Endothelial cell of hepatic sinusoid (primary cell): ENCODE measurements around the gene ZFX.
"Not testable (repeated sequence)": the region's sequence is repeated elsewhere in the genome, so short reads cannot be mapped to it uniquely, and the experiment has no call there.

Experiments used
- in situ Hi-C: cut with HindIII; loops from 2 replicates; pipeline ENCODE4 v1.10.0; 2017; ENCODE audit warnings: low sequenced_read_pairs

The ZFX gene

DNA sequence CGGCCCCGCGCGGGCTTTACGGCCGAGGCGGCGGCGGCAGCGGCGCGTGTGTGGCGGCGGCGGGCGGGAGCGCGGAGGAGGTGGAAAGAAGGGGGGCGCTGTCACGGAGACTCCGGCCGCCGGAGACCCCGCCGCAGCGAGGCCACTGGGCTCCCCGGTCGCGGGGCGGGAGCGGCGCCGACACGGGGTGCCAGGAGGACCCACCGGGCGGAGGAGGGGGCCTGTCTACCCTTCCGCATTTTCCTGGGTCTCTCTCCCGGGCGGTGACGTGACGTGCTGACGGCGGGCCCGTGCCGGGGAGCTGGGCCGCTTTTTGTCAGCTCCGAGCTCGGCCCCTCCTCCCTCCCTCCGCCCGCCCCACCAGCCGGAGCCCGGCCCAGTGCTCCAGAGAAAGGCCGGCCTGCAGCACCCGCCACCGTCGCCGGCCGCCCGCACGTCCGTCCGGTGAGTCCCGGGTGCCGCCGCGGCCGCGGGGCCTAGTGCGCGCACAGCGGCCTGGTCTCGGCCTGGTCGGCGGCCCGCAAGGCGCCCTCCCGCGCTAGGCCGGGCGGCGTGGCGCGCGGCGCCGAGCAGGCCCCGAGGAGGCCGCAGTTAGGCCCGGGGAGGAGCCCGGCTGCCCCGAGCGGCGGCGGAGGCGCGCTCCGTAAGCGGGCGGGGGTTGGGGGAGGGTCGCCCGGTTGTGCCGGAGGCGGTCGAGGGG is at the start of gene ZFX:
ZFX (plus strand) TSS at position 379 of the 700 bp plus-strand sequence. CDS start 23,014 bp downstream, outside the sequence.
- in situ Hi-C loops = no loop called here

DNA sequence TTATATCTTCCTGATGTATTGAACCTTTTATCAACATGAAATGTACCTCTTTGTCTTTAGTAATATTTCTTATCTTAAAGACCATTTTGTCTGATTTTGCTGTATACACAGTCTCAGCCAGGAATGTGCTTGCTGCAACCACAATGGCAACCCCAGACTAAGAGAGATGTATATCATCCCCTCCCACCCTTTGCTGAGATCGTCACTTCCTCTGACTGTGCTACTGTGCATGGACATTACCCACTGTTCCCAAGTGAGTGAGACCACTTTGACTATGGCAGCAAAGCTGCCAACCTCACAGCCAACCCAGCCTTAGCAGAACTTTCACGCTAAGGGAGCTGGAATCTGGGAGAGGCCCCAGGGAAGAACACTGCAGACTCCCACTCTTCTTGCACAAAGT is 48.8 kb upstream of the ZFX start:
- in situ Hi-C loops = no loop called here

- in situ Hi-C loops = no loop called here
These were observed 39.5 kb upstream of the ZFX start for GRCh38 chrX:24110069-24110468.

- in situ Hi-C loops = no loop called here
These were observed 36.3 kb upstream of the ZFX start for GRCh38 chrX:24113181-24113580.

DNA sequence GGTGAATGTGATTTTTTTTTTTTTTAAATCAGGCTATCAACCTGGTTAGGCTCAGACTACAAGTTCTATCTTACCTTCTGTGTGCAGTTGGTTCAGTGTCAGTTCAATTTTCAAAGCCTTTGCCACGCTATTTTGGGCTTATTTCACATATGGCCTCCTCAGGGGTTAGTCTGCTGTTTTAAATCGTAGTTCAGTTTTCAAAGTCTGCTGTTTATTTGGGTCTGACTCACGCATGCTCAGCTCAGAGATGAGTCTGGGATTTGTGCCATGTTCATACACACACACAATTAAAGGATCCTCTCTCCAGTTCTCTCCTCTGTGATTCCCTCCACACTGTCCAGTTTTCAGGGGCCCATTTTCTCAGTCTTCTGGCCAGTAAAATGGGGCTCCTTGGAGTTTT is 32.3 kb upstream of the ZFX start:
- in situ Hi-C loops = no loop called here

GRCh38 chrX:24124244-24124799 is 25.2 kb upstream of the ZFX start:
- in situ Hi-C loops = no loop called here

GRCh38 chrX:24125028-24125612 is 24.4 kb upstream of the ZFX start:
- in situ Hi-C loops = no loop called here

DNA sequence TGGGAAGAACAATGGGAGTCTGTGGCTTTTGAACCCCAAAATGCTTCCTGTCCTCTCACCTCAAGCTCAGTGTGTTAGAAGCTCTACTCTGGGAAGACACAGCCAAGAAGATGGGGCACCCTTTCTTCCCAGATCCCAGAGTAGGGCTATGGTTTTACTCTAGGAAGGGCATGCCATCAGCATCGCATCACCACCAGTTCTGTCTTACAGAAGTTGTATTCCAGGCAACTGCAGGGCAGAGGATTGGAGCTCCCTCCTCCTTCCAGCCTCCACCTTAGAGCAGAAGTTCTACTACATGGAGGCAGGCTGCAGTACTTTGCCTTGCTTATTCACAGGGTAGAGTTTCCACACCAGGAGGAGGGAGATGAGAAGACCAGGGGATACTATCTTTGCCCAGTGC is 18.1 kb upstream of the ZFX start:
- in situ Hi-C loops = no loop called here

DNA sequence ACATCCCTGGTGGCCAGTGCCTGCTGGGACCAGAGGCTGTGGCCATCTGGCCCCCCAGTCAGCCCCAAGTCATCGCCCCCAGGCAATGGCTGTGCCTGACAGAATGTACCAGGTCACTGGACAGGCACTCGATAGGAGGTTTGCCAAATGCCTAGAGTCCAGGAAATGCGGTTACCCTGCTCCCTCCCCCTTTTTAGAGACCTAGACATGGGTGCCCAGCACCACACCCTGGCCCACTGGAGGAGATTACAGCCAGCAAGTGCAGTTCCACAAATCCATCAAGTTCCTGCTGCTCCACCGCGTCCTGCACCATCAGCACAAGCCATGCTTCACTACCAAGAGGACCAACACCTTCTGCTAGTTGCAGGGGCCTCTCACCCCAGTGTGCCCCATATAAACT is 16.2 kb upstream of the ZFX start:
- in situ Hi-C loops = no loop called here

DNA sequence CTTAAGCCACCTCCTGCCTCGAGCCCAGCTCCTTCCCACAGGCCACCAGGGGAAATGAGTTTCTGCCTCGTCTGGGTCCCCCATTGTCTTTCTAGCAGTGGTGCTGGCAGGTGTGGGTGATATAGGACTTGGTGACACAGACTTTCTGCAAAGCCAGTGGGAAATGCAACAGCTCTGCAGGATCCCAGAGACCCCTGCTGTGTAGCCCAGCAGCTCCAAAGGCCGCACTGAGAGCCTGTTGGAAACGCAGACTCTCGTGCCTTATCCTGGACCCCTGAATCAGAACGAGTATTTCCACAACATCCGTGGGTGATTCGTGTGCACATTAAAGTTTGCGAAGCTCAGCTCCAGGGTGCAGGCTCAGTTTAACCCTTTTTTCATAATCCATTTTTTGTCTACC is 13.8 kb upstream of the ZFX start:
- in situ Hi-C loops = not testable (repeated sequence)

- in situ Hi-C loops = no loop called here
These were observed 12.3 kb upstream of the ZFX start for GRCh38 chrX:24137192-24137591.

GRCh38 chrX:24143982-24144381 is 5.5 kb upstream of the ZFX start:
- in situ Hi-C loops = not testable (repeated sequence)

- in situ Hi-C loops = no loop called here
These were observed 5.0 kb upstream of the ZFX start for GRCh38 chrX:24144528-24144927.

GRCh38 chrX:24145303-24146186 is 4.0 kb upstream of the ZFX start:
- in situ Hi-C loops = no loop called here

- in situ Hi-C loops = no loop called here
These were observed 3.1 kb upstream of the ZFX start for GRCh38 chrX:24146283-24146949.

DNA sequence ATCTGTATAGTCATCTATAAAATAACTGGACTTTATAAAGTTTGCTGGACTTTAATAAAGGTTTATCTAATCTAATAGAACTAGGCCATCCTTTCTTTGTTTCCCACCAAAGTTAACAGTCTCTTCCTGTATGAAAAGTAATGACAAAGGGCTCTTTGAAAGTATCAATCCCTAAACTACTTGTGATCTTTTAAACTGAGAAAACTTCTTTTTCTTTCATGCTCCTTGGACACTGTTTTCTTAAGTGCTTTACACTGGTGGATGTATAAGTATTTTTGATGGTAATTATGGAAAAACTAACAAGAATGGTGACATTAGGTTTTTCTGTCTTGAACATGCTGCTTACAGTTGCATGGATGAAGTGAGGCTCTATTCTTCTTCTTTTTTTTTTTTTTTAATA is 2.4 kb upstream of the ZFX start:
- in situ Hi-C loops = no loop called here

GRCh38 chrX:24148121-24148520 is 1.4 kb upstream of the ZFX start:
- in situ Hi-C loops = no loop called here

DNA sequence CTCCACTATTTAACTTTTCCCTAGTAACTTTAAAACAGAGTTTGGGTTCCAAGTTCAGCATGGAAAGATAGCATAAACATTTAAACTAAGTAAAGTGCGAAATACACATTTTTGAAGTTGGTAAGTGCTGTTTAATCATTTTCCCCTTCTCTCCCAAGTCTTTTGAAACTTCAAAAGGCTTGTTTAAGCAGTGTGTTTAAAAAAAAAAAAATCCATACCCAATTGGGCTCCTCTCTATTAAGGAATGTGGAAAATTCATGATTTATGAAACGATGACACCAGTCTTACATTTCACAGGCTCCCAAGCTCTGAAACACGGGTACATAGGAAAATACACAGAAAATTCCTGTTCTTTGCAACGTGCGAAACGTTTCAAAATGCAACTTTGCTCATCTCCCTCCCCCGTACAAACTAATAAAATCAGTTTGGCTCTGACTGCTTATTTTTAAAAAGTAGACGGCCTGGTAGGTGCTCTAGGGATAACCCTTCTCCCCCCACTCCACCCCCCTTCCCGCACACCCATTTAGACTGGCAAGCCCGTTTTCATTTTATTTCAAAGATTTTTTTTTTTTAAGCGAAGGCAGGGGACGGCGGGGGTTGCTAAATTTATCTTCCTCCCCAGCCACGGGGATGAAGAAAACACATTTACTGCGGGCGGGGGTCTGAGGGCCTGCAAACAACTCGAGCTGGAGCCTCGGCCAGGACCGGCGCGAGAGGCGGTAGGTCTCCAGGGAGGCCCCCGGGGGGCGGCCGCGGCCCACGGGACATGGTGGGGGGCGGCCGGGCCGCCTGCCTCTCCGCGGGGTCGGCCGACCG is 786 bp upstream of the ZFX start:
- in situ Hi-C loops = no loop called here

GRCh38 chrX:24150051-24150790 is 692 bp downstream of the ZFX start:
- in situ Hi-C loops = no loop called here
